ENCODE results near the gene PRPF8. TPM values are rescaled to one million over a fixed set of nuclear protein-coding genes. Genes with fewer than 3 reads are reported as not detected.

PRPF8 gene
- total and polyA plus RNA-seq, 2 of the 13 experiments (the other 11 are each of a cell fraction or from before 2014, with no cell fraction given): 112 to 179 TPM

DNA sequence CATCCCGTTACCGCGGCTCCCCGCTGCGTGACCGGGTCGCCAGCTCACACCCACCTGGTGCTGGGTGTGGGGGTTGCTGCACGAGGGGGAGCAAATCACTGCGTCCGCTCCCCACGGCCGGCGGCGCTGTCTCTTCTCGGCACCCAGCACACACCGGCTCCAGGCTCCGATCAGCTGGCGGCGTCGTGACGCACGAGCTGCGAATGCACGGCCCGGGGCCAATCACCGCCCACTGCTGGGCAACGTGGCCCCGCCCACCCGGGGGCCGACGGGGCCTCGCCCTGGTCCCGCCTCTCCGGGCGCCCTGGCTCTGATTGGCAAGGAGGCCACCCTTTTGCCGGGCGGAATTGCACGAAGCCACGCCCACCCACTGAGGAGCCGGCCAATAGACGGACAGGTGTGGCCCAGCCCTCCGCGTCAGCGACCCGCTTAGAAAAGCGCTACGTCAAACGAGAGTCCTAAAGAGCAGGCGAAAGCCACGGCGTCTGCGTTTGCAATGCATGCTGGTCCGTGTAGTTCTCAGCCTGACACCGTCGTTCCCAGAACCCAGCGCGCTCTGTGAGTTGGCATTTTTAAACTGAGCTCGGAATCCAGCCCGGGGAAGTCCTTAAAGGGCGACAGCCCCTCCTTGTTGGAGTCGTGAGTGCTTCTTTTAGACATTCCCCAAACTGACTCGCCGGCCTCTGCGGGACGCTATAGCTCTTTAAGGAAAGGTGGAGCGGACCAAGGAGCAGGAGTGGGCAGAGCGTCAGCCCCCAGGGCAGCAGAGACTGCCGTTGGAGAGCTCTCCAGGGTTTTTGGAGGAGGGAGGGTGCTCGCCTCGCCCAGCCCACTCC lies 31.6 kb upstream of the PRPF8 start (continued):
- TF ChIP-seq PAF1 (CRISPR knock-in tag; IDR thresholded peaks at IDR 0.05) (no peak), HOXA9 (CRISPR knock-in tag; IDR thresholded peaks at IDR 0.05; ENCODE audit: borderline replicate concordance) (no peak), HMGA1 (CRISPR knock-in tag; conservative IDR thresholded peaks at IDR 0.05) (no peak), KDM3A (CRISPR knock-in tag; IDR thresholded peaks at IDR 0.05; ENCODE audit: low read depth) (no peak), ZNF354B (CRISPR knock-in tag; IDR thresholded peaks at IDR 0.05) (no peak), FOSL2 (CRISPR knock-in tag; IDR thresholded peaks at IDR 0.05) (peak; percentile 51), ZNF557 (CRISPR knock-in tag; IDR thresholded peaks at IDR 0.05) (no peak), ZNF776 (CRISPR knock-in tag; IDR thresholded peaks at IDR 0.05) (no peak), DZIP1 (CRISPR knock-in tag; IDR thresholded peaks at IDR 0.05) (no peak), ZSCAN31 (CRISPR knock-in tag; IDR thresholded peaks at IDR 0.05; ENCODE audit: low read depth) (peak; percentile 84; the same call in 1 of the 2 replicates), TGIF2 (CRISPR knock-in tag; IDR thresholded peaks at IDR 0.05) (peak; percentile 74), ZNF317 (CRISPR knock-in tag; IDR thresholded peaks at IDR 0.05) (no peak), ZNF567 (CRISPR knock-in tag; IDR thresholded peaks at IDR 0.05; ENCODE audit: borderline replicate concordance) (no peak), ZBTB1 (CRISPR knock-in tag; IDR thresholded peaks at IDR 0.05; ENCODE audit: borderline replicate concordance) (no peak), RFXAP (CRISPR knock-in tag; IDR thresholded peaks at IDR 0.05; ENCODE audit: borderline replicate concordance) (no peak; the same call in 1 of the 2 replicates), ZNF556 (CRISPR knock-in tag; IDR thresholded peaks at IDR 0.05; ENCODE audit: borderline replicate concordance) (no peak)
- TF ChIP-seq, protein P1, sequence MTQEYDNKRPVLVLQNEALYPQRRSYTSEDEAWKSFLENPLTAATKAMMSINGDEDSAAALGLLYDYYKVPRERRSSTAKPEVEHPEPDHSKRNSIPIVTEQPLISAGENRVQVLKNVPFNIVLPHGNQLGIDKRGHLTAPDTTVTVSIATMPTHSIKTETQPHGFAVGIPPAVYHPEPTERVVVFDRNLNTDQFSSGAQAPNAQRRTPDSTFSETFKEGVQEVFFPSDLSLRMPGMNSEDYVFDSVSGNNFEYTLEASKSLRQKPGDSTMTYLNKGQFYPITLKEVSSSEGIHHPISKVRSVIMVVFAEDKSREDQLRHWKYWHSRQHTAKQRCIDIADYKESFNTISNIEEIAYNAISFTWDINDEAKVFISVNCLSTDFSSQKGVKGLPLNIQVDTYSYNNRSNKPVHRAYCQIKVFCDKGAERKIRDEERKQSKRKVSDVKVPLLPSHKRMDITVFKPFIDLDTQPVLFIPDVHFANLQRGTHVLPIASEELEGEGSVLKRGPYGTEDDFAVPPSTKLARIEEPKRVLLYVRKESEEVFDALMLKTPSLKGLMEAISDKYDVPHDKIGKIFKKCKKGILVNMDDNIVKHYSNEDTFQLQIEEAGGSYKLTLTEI (CRISPR knock-in tag; conservative IDR thresholded peaks at IDR 0.05): no peak
- TF ChIP-seq, protein P2, sequence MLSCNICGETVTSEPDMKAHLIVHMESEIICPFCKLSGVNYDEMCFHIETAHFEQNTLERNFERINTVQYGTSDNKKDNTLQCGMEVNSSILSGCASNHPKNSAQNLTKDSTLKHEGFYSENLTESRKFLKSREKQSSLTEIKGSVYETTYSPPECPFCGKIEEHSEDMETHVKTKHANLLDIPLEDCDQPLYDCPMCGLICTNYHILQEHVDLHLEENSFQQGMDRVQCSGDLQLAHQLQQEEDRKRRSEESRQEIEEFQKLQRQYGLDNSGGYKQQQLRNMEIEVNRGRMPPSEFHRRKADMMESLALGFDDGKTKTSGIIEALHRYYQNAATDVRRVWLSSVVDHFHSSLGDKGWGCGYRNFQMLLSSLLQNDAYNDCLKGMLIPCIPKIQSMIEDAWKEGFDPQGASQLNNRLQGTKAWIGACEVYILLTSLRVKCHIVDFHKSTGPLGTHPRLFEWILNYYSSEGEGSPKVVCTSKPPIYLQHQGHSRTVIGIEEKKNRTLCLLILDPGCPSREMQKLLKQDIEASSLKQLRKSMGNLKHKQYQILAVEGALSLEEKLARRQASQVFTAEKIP (CRISPR knock-in tag; IDR thresholded peaks at IDR 0.05; ENCODE audit: borderline replicate concordance): no peak
- TF ChIP-seq, protein P3, sequence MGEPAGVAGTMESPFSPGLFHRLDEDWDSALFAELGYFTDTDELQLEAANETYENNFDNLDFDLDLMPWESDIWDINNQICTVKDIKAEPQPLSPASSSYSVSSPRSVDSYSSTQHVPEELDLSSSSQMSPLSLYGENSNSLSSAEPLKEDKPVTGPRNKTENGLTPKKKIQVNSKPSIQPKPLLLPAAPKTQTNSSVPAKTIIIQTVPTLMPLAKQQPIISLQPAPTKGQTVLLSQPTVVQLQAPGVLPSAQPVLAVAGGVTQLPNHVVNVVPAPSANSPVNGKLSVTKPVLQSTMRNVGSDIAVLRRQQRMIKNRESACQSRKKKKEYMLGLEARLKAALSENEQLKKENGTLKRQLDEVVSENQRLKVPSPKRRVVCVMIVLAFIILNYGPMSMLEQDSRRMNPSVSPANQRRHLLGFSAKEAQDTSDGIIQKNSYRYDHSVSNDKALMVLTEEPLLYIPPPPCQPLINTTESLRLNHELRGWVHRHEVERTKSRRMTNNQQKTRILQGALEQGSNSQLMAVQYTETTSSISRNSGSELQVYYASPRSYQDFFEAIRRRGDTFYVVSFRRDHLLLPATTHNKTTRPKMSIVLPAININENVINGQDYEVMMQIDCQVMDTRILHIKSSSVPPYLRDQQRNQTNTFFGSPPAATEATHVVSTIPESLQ (CRISPR knock-in tag; conservative IDR thresholded peaks at IDR 0.05): no peak
- TF ChIP-seq, protein P4, sequence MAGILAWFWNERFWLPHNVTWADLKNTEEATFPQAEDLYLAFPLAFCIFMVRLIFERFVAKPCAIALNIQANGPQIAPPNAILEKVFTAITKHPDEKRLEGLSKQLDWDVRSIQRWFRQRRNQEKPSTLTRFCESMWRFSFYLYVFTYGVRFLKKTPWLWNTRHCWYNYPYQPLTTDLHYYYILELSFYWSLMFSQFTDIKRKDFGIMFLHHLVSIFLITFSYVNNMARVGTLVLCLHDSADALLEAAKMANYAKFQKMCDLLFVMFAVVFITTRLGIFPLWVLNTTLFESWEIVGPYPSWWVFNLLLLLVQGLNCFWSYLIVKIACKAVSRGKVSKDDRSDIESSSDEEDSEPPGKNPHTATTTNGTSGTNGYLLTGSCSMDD (CRISPR knock-in tag; IDR thresholded peaks at IDR 0.05): no peak
